ENCODE results near the gene FUBP1. TPM values are rescaled to one million over a fixed set of nuclear protein-coding genes. Genes with fewer than 3 reads are reported as not detected.
"Not testable (repeated sequence)": the region's sequence is repeated elsewhere in the genome, so short reads cannot be mapped to it uniquely, and the experiment has no call there.

FUBP1 gene
- total RNA-seq, 1 donor from 2014 or later: 269 TPM

- peaks cover 33% of the 10 kb centered on the region for H3K4me1 Mint-ChIP-seq (ENCODE audit: low read depth)
- intact Hi-C loops (cut with micrococcal nuclease): loop anchor here (1.0 to 10.0 kb wide), 5 partner anchors 26 to 620 kb away; partner anchors contain the start of genes FUBP1, IFI44L and ZZZ3
- H3K4me3 Mint-ChIP-seq (ENCODE audit: low read depth): peak within 1 kb of the TSS; percentile 94
- no peaks in the 10 kb centered on the region for H3K9me3 Mint-ChIP-seq
- DNase-seq (ENCODE audit: low spot score): peak; percentile 63
- no peaks in the 10 kb centered on the region for H3K27me3 Mint-ChIP-seq (ENCODE audit: low read depth)
- peak within 1 kb of the TSS; percentile 98 for H3K27ac Mint-ChIP-seq
- H3K36me3 Mint-ChIP-seq (ENCODE audit: low read depth): no peaks in the 10 kb centered on the region
Measured at GRCh38 chr1:78004719-78005447, 26.0 kb upstream of the FUBP1 start, which contains the start of gene DNAJB4. Gene DNAJB4 (plus strand): TSS chr1:78004939. CDS start chr1:78005111, 172 bp downstream.

GRCh38 chr1:78003882-78004718, 25.2 kb upstream of the FUBP1 start:
- Mint-ChIP-seq H3K9me3 (no peaks in the 10 kb centered on the region), H3K27me3 (ENCODE audit: low read depth) (no peaks in the 10 kb centered on the region), H3K4me1 (ENCODE audit: low read depth) (peaks cover 30% of the 10 kb centered on the region), H3K4me3 (ENCODE audit: low read depth) (peak overlapping the region; percentile 94), H3K27ac (peak overlapping the region; percentile 98), H3K36me3 (ENCODE audit: low read depth) (no peaks in the 10 kb centered on the region)
- intact Hi-C loops (cut with micrococcal nuclease): loop anchor here (1.0 to 10.0 kb wide), 5 partner anchors 25 to 621 kb away; partner anchors contain the start of genes FUBP1, IFI44L and ZZZ3
- DNase-seq (ENCODE audit: low spot score): peak; percentile 40

- H3K4me3 Mint-ChIP-seq (ENCODE audit: low read depth): peak overlapping the region; percentile 14
- H3K4me1 Mint-ChIP-seq (ENCODE audit: low read depth): peaks cover 27% of the 10 kb centered on the region
- no peak for DNase-seq (ENCODE audit: low spot score)
- no peak overlapping the region for H3K27ac Mint-ChIP-seq
- no peaks in the 10 kb centered on the region for H3K9me3 Mint-ChIP-seq
- H3K36me3 Mint-ChIP-seq (ENCODE audit: low read depth): peaks cover under 1% of the 10 kb centered on the region
- no peaks in the 10 kb centered on the region for H3K27me3 Mint-ChIP-seq (ENCODE audit: low read depth)
- intact Hi-C loops (cut with micrococcal nuclease): loop anchor here (10.0 kb wide), 1 partner anchor 622 kb away; the partner anchor contains the start of gene IFI44L
Measured at GRCh38 chr1:78003070-78003746, 24.3 kb upstream of the FUBP1 start.

- not testable (repeated sequence) for H3K9me3 Mint-ChIP-seq; H3K36me3 Mint-ChIP-seq (ENCODE audit: low read depth); H3K27ac Mint-ChIP-seq; H3K27me3 Mint-ChIP-seq (ENCODE audit: low read depth); DNase-seq (ENCODE audit: low spot score); H3K4me3 Mint-ChIP-seq (ENCODE audit: low read depth)
- intact Hi-C loops (cut with micrococcal nuclease): loop anchor here (10.0 kb wide), 1 partner anchor 624 kb away; the partner anchor contains the start of gene IFI44L
- peaks cover 16% of the 10 kb centered on the region for H3K4me1 Mint-ChIP-seq (ENCODE audit: low read depth)
Measured at GRCh38 chr1:78000536-78000935, 21.7 kb upstream of the FUBP1 start.

GRCh38 chr1:77996734-77997133, 17.9 kb upstream of the FUBP1 start:
- H3K4me1 Mint-ChIP-seq (ENCODE audit: low read depth): peaks cover 3% of the 10 kb centered on the region
- no peaks in the 10 kb centered on the region for H3K9me3 Mint-ChIP-seq
- DNase-seq (ENCODE audit: low spot score): no peak
- intact Hi-C loops (cut with micrococcal nuclease): no loop called here
- no peak overlapping the region for H3K4me3 Mint-ChIP-seq (ENCODE audit: low read depth)
- H3K27ac Mint-ChIP-seq: no peak overlapping the region
- peaks cover 9% of the 10 kb centered on the region for H3K36me3 Mint-ChIP-seq (ENCODE audit: low read depth)
- no peaks in the 10 kb centered on the region for H3K27me3 Mint-ChIP-seq (ENCODE audit: low read depth)

GRCh38 chr1:77994117-77994705, 15.3 kb upstream of the FUBP1 start:
- Mint-ChIP-seq H3K4me1 (ENCODE audit: low read depth) (peaks cover 14% of the 10 kb centered on the region), H3K27ac (no peak overlapping the region), H3K36me3 (ENCODE audit: low read depth) (peaks cover 20% of the 10 kb centered on the region), H3K27me3 (ENCODE audit: low read depth) (no peaks in the 10 kb centered on the region), H3K9me3 (no peaks in the 10 kb centered on the region), H3K4me3 (ENCODE audit: low read depth) (no peak overlapping the region)
- intact Hi-C loops (cut with micrococcal nuclease): no loop called here
- DNase-seq (ENCODE audit: low spot score): no peak

GRCh38 chr1:77991638-77992037, 12.8 kb upstream of the FUBP1 start:
- no peaks in the 10 kb centered on the region for H3K9me3 Mint-ChIP-seq
- intact Hi-C loops (cut with micrococcal nuclease): no loop called here
- no peak for DNase-seq (ENCODE audit: low spot score)
- H3K27me3 Mint-ChIP-seq (ENCODE audit: low read depth): no peaks in the 10 kb centered on the region
- peaks cover 25% of the 10 kb centered on the region for H3K36me3 Mint-ChIP-seq (ENCODE audit: low read depth)
- H3K4me3 Mint-ChIP-seq (ENCODE audit: low read depth): no peak overlapping the region
- no peak overlapping the region for H3K27ac Mint-ChIP-seq
- H3K4me1 Mint-ChIP-seq (ENCODE audit: low read depth): peaks cover 25% of the 10 kb centered on the region

GRCh38 chr1:77990629-77991204, 11.8 kb upstream of the FUBP1 start:
- no peaks in the 10 kb centered on the region for H3K27me3 Mint-ChIP-seq (ENCODE audit: low read depth)
- H3K36me3 Mint-ChIP-seq (ENCODE audit: low read depth): peaks cover 30% of the 10 kb centered on the region
- peaks cover 31% of the 10 kb centered on the region for H3K4me1 Mint-ChIP-seq (ENCODE audit: low read depth)
- no peak overlapping the region for H3K4me3 Mint-ChIP-seq (ENCODE audit: low read depth)
- intact Hi-C loops (cut with micrococcal nuclease): no loop called here
- H3K27ac Mint-ChIP-seq: no peak overlapping the region
- H3K9me3 Mint-ChIP-seq: no peaks in the 10 kb centered on the region
- DNase-seq (ENCODE audit: low spot score): no peak

- DNase-seq (ENCODE audit: low spot score): no peak
- Mint-ChIP-seq H3K4me1 (ENCODE audit: low read depth) (peaks cover 34% of the 10 kb centered on the region), H3K9me3 (no peaks in the 10 kb centered on the region), H3K36me3 (ENCODE audit: low read depth) (peaks cover 33% of the 10 kb centered on the region), H3K27ac (no peak overlapping the region), H3K4me3 (ENCODE audit: low read depth) (no peak overlapping the region), H3K27me3 (ENCODE audit: low read depth) (no peaks in the 10 kb centered on the region)
- intact Hi-C loops (cut with micrococcal nuclease): no loop called here
Measured at GRCh38 chr1:77989744-77990143, 10.9 kb upstream of the FUBP1 start.

- Mint-ChIP-seq H3K36me3 (ENCODE audit: low read depth) (peaks cover 42% of the 10 kb centered on the region), H3K4me1 (ENCODE audit: low read depth) (peaks cover 48% of the 10 kb centered on the region), H3K27ac (no peak overlapping the region), H3K4me3 (ENCODE audit: low read depth) (no peak overlapping the region), H3K9me3 (no peaks in the 10 kb centered on the region), H3K27me3 (ENCODE audit: low read depth) (no peaks in the 10 kb centered on the region)
- intact Hi-C loops (cut with micrococcal nuclease): no loop called here
- no peak for DNase-seq (ENCODE audit: low spot score)
Measured at GRCh38 chr1:77987919-77988318, 9.0 kb upstream of the FUBP1 start.

GRCh38 chr1:77986810-77987209, 7.9 kb upstream of the FUBP1 start:
- H3K36me3 Mint-ChIP-seq (ENCODE audit: low read depth): peaks cover 42% of the 10 kb centered on the region
- no peak overlapping the region for H3K4me3 Mint-ChIP-seq (ENCODE audit: low read depth)
- no peaks in the 10 kb centered on the region for H3K9me3 Mint-ChIP-seq
- intact Hi-C loops (cut with micrococcal nuclease): no loop called here
- H3K27me3 Mint-ChIP-seq (ENCODE audit: low read depth): no peaks in the 10 kb centered on the region
- H3K4me1 Mint-ChIP-seq (ENCODE audit: low read depth): peaks cover 52% of the 10 kb centered on the region
- DNase-seq (ENCODE audit: low spot score): no peak
- no peak overlapping the region for H3K27ac Mint-ChIP-seq

- Mint-ChIP-seq H3K4me3 (ENCODE audit: low read depth) (no peak overlapping the region), H3K27me3 (ENCODE audit: low read depth) (no peaks in the 10 kb centered on the region), H3K9me3 (no peaks in the 10 kb centered on the region), H3K27ac (peak overlapping the region; percentile 19), H3K36me3 (ENCODE audit: low read depth) (peaks cover 49% of the 10 kb centered on the region), H3K4me1 (ENCODE audit: low read depth) (peaks cover 58% of the 10 kb centered on the region)
- intact Hi-C loops (cut with micrococcal nuclease): no loop called here
- no peak for DNase-seq (ENCODE audit: low spot score)
Measured at GRCh38 chr1:77984629-77985028, 5.8 kb upstream of the FUBP1 start.

Data from activated T-helper 2 cell treated with anti-CD3 and anti-CD28 coated beads, Interferon-gamma antibody, Interleukin-2, Interleukin-4, amounts not matched to agents 10 μg/mL and 5 μg/mL and 100 μg/mL, durations not matched to agents 14 hours and 24 hours and 36 hours (primary cell).